GM19467 (cell line): ENCODE results near the gene APP.

ENCODE experiments used
- ATAC-seq: cut with Tn5 transposase; IDR thresholded peaks from one replicate; pipeline ENCODE4 v1.9.1; 2021; ENCODE audit warnings: mild to moderate bottlenecking, moderate library complexity; ENCODE audit not compliant: unreplicated experiment

The APP gene

DNA sequence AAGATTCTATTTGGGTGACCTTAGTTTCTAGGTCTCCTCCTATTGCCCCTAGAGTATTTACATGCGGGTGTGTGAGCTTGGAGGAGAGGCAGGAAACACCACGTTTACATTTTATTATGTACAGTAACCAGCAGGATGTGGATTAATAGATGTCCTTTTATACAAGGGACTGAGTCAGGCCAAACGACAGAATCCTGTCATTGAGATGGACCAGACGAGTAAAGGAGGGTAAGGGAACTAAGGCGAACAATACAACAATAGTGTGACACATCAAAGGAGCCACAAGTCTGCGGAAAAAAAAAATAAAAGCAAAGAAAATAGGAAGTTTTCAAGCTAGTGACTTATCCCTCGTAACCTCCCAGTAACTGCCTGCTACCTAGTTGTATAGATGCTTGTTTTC, 284.7 kb downstream of the APP start:
- ATAC-seq, result no peak

- ATAC-seq, result no peak
Observed at GRCh38 chr21:25885405-25885804, 285.2 kb downstream of the APP start.

DNA sequence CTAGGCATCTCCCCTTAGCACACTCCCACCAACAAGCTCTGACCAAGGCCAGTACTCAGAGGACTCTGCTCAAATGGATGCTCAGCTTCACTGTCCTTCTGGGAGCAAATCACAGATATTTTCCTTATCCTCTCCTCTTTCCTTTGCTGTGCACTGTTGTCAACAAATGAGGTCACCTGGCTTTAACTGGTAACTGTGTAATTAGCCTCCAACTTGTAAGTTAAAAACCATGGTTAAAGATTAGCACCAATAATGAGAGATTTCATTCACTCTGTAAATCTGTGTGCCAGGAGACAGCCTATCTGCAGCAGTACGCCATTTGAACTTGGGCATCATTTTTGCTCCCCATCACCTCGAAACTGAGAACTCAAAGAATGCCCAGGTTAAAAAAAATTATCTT, 286.3 kb downstream of the APP start:
- no peak for ATAC-seq

- ATAC-seq, result peak; percentile 84
Observed at GRCh38 chr21:25881524-25882376, 288.8 kb downstream of the APP start.

DNA sequence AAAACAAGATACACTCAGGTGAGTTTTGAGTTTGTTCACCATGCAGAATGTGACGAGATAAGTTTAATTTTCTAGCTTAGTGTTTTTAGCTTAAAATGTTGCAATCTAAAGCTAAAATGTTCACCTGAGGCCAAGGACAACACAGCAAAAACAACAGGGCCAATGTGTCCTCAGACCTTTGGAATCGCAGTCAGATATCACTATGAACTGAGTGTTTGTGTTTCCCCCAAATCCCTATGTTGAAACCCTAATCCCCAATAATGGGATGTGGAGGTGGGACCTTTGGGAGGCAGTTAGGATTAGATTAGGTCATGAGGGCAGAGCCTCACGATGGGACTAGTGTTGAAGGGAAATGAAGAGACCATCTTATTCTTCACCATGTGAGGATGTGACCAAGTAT, 291.4 kb downstream of the APP start:
- no peak for ATAC-seq

DNA sequence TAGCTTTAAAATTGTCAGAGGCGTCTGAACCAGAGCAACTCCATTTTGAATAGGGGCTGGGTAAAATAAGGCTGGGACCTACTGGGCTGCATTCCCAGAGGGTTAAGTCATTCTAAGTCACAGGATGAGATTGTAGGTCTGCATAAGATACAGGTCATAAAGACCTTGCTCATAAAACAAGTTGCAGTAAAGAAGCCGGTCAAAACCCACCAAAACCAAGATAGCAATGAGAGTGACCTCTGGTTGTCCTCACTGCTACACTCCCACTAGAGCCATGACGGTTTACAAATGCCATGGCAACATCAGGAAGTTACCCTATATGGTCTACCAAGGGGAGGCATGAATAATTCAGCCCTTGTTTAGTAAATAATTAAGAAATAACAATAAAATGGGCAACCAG, 292.2 kb downstream of the APP start:
- ATAC-seq, result no peak

DNA sequence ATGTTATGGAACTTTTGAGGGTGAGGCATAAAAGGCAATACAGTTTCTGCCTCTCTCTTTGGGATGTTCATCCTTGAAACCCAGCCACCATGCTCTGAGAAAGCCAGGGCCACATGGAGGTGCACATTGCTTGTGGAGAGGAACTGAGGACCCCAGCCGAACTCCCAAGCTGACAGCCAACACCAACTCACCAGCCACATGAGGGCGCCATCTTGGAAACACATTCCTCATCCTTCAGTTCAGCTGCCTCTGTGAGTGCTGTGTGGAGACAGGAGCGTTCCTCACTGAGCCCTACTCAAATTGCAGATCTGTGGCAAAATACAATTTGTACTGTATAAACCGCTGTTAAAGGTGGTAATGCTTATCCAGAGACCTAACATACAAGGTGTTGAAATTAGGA, 298.3 kb downstream of the APP start:
- ATAC-seq, result no peak

GRCh38 chr21:25871566-25871965, 299.0 kb downstream of the APP start:
- no peak for ATAC-seq

DNA sequence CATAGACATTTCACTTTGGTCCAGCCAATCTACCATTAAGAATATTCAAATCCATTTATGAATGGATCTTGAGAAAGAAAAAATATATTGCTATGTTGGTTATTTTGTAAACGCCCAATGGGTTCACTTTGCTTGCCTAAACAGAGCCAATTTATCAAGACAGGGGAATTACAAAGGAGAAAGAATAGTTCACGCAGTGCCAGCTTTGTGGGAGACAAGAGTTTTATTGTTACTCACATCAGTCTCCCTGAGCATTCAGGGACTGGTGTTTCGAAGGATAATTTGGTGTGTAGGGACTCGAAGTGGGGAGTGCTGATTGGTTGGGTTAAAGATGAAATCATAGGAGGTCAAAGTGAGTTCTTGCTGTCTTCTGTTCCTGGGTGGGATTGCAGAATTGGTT, 300.5 kb downstream of the APP start:
- ATAC-seq, result no peak

- ATAC-seq, result no peak
Observed at GRCh38 chr21:25867061-25867460, 303.5 kb downstream of the APP start.

DNA sequence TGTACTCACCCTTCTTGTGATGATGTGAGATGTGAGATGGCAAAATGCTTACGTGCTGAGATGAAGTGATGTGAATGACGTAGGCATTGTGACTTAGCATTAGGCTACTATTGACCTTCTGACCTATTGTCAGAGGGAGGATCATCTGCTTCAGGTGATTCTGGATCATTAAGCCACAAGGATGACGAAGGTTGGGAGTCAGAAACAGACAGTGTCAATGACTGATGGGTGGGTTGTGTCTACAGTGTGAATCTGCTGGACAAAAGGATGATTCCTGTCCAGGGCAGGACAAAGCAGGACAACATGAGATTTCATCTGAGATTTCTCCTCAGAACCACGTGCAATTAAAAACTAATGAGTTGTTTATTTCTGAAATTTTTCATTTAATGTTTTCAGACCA, 306.8 kb downstream of the APP start:
- no peak for ATAC-seq

DNA sequence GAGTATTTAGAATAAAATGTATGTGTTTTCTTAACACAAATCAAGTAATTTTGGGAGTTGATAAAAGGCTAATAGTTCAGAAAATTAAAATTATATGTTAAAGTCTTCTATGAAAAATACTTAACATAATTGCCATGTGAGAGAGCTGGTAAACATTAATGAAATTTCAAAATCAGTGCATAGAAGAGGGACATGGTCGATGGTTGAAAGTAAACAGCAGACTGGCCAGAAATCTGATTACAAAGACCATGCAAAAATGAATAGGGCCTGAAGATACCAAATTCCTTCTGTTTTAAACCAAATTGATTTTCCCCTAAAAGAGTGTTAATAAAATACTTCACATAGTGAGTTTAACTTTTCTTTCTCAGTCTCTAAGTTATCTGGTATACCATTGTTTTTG, 307.5 kb downstream of the APP start:
- ATAC-seq, result no peak

DNA sequence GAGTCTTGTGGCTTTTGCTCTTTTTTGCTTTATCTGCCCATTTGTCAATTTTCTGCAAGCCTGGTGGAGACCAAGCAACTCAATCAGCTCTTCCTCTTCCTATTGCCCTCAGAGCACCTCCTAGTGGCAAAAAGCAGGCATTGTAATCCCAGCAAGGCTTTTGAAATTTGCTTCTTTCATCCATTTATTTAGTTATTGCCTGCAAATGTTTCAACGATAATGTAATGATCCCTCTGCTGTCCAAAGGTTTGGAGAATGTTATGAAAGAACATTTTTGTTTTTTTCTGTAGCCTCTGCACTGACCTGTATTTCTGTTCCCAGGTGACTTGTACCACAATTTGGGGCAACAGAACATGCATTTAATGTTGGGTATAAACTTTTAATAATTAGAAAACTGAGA, 308.0 kb downstream of the APP start:
- ATAC-seq, result no peak

DNA sequence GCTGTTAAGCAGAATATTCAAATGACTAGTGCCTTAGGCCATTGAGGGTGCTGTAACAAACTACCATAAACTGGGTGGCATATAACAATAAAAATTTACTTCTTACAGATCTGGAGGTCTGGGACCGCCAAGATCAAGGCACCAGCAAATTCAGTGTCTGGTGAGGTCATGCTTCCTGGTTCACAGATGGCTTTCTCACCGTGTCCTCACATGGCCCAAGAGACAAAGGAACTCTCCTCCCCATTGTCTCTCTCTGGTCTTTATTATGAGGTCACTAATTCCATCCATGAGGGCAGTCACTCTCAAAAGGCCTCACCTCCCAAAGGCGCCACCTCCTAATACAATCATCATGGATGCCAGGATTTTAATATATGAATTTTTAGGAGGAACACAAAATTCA, 308.5 kb downstream of the APP start:
- ATAC-seq, result no peak

DNA sequence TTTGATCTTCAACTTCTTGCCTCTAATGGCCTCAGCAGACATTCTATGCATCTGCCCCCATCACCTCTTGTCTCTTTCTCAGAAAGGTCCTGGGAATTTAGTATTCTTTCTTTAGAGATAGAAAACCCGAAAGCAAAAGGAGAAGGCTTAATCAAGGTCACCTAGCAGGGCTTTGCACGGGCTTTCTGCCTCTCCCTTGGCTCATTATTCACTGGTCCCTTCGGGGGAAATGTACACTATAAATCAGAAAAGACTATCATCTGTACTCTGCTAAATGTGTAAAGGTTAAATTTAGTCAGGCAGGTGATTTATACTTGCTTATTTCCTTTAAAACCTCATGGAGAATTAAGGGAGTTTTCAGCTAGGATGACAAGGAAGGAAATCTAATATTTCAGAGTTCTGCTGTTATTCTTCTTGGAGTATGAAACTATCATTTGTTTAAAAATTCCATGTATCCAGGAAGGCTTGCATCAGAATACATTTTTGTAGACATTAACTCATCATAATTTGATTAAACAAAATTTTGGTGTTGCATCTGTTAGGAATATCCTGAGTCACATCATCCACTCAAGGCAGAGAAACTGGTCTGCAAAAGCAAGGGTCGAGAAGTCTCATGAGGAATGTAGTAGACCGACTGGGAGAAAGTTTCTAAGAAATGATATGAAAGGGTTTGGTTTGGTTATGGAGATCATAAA, 311.2 kb downstream of the APP start:
- no peak for ATAC-seq

DNA sequence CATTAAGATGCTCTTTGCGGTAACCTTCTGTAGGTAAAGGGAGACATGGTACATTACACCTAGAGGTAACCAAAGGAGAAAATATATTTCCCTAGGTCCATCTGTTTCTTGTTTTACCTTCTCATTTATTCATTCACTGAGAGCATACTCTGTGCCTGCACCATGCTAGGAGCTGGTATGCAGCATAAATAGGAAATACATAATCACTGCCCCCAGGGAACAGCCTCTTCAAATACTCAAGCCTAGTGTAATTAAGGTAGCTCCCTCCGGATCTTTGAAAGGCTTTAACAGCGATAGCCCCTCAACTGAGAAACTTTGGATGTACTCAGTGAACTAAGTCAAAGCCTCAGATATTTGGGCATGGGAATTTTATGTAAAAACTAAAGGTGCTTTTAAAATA, 312.2 kb downstream of the APP start:
- no peak for ATAC-seq

DNA sequence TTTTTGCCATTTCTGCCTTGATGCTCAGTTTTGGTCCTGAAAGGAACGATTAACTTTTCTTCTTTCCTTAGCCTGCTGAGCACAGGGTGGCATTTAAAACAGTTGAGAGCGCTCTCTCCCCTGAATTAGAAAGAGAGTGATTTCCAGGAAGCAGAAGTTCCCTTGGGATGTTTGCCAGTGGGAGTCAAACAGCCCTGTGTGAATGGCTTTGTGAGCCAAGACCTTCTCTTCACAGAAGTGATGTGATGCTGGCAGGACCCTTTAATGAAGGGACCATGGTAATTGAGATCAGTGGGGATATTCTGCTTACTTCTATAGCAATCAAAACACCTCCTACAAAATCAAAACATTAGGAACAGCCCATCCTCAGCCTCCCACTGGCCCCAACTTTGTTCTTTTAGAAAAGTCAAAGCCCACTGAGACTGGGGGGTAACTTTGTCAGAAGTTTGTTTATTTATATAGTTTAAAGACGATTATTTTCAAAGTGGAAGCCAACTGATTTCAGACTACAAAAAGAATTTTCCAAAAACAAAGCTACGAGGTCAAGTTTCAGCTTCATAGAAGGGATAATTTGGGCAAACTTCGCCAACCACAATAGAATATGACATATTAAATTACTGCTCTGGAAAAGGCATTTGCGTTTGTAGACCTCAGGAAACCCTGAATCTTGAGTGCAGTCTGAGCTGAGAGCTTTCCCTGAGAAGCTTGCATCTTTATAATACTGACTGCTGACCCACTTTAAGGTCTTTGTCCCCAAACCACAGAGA, 313.1 kb downstream of the APP start:
- no peak for ATAC-seq

- ATAC-seq, result no peak
Observed at GRCh38 chr21:25855576-25855975, 315.0 kb downstream of the APP start.

GRCh38 chr21:25850126-25850842, 320.3 kb downstream of the APP start:
- ATAC-seq, result no peak

GRCh38 chr21:25848309-25848708, 322.3 kb downstream of the APP start:
- ATAC-seq, result no peak

DNA sequence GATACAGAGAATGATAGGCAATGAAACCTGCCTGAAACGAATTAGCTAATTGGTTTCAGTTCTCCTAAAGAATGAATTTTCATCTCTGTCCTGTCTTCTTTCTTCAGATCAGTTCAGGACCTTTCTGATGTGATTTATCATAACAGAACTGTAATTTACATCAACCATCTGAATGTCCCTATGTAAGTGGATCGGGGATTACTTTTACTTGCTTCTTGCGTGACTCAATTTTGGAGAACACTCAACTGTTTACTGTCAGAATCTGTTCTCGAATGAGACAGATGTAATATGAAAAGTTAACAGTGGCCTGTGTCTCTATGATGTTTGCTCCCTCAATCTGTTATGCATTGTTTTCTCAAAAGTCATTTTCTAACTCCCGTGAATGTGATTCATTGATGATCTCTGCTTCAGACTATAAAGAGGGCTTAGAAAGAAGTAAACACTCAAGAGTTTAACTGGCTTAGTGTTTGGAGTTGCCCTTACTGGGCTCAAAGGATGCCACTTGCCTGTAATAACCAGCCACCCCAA, 324.8 kb downstream of the APP start:
- ATAC-seq, result no peak
